HG02981 (cell line): ENCODE measurements around the gene SCN3A.

ENCODE experiments used
- ATAC-seq: cut with Tn5 transposase; IDR thresholded peaks from one replicate; pipeline ENCODE4 v1.9.1; 2021; ENCODE audit warnings: mild to moderate bottlenecking, moderate library complexity; ENCODE audit not compliant: unreplicated experiment

The SCN3A gene

GRCh38 chr2:165192729-165193128 is 11.1 kb downstream of the SCN3A start:
- peak; percentile 40 for ATAC-seq

DNA sequence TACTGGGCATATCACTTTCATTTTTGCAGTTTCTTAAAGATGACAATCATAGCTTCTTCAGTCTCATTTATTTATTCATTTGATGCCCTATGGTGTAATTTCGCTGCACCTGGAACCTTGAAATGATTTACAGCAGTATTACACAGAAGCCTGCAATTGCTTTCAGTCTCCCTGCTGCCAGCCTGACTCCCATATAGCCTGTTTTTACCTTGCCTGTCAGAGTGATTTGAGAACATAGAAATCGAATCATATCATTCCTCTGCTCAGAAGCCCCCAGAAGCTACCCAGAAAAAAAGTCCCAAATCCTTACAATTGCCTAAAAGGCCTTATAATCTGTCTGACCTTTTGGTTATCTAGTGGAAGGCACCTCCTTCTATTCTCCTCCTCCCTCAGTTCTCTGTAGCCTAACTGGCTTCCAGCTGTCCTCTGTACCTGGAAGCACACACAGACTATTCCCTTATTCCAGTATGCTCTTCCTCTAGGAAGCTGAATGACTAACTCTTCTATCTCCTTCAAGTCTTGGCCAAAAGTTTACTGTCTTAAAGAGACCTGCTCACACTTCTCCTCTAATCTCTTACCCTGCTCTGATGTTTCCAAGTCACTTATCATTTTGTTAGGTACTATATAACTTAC is 12.6 kb downstream of the SCN3A start:
- ATAC-seq, result no peak

- ATAC-seq, result no peak
Measured at GRCh38 chr2:165185633-165186032, 18.2 kb downstream of the SCN3A start.

GRCh38 chr2:165182029-165182428 is 21.8 kb downstream of the SCN3A start:
- ATAC-seq, result no peak

- ATAC-seq, result no peak
Measured at GRCh38 chr2:165176780-165177179, 27.1 kb downstream of the SCN3A start.

DNA sequence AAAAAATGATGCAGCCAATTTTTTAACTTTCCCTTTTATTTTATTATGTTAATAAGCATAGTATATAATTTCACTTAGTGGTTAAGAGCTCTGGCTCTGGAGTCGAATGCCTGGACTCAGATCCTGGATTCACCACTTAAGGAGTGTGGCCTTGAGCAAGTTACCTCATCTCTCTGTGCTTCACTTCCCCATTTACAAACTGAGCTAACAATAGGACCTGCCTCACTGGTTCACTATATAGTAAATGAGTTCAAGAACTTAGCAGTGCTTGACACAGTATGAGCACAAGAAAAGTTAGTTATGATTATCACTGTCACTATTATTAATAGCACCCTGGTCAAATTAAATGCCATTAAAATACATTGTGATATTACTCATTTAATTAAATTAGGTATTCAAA is 30.6 kb downstream of the SCN3A start:
- ATAC-seq, result peak; percentile 65

DNA sequence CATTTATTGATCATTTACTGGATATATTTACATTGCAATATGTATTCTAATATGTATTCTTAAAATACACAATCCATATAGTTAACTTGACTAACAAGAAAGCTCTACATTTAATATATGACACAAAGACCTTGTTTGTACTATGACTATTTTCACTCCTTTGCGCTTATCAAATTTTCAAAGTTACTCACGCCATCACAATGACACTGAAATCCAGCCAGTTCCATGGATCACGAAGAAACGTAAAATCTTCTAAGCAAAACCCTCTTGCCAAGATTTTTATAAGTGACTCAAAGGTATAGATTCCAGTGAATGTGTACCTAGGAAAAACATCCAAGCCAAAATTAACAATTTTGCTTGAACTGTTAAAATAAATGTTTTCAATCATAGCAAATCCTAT is 39.6 kb downstream of the SCN3A start:
- no peak for ATAC-seq

DNA sequence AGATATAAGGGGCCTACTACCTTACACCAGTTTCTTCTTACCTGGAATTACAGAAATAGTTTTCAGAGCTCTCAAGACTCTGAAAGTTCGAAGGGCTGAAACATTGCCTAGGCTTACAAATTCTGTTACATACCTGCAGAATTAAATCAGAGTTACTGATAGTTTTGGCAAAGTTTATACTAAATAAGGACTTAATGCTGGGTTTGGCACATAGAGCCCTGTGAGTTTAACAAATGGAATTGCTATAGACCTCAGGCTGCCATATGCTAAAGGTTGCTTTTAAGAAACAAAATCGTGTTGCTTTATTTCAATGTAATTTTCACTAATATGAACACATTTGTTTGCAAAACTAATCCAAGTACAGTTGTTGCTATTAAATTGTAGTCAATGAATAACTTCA is 40.1 kb downstream of the SCN3A start:
- ATAC-seq, result no peak

DNA sequence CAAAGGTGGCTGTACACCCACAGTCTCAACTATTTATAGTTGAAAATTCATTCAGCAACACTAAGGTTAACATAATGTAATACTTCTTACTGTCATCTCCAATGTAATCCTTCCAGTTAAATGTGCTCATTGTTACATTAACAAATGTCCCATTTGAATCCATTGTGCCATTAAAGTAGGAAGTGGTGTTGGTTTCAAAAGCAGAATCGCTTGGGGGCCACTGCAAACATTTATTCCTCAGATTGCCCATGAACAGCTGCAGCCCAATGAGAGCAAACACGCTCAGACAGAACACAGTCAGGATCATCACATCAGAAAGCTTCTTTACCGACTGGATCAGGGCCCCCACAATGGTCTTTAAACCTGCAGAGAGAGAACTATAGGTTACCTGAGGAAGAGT is 41.4 kb downstream of the SCN3A start:
- no peak for ATAC-seq

- no peak for ATAC-seq
Measured at GRCh38 chr2:165161510-165161909, 42.3 kb downstream of the SCN3A start.

GRCh38 chr2:165157160-165157559 is 46.7 kb downstream of the SCN3A start:
- ATAC-seq, result no peak

- no peak for ATAC-seq
Measured at GRCh38 chr2:165155152-165155551, 48.7 kb downstream of the SCN3A start.

DNA sequence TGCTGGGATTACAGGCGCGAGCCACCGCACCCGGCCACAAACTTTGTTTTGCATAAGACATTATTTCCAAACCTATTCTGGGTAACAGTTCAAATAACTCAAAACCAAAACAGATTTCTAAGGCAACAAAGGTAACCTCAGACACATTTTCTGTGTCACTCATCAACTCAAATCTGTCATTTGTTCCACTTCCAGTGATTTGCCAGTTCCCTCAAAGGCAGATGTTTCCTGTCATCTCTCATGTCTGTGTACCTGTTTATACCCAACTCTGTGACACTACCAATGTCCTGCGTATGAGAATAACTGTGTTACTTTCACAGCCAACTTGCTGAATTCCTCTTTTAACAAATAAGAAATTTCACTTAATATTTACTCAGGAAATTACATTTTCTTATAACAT is 54.4 kb downstream of the SCN3A start:
- ATAC-seq, result peak; percentile 85

- ATAC-seq, result no peak
Measured at GRCh38 chr2:165147186-165148045, 56.4 kb downstream of the SCN3A start.

GRCh38 chr2:165144315-165144714 is 59.5 kb downstream of the SCN3A start:
- ATAC-seq, result peak; percentile 47

DNA sequence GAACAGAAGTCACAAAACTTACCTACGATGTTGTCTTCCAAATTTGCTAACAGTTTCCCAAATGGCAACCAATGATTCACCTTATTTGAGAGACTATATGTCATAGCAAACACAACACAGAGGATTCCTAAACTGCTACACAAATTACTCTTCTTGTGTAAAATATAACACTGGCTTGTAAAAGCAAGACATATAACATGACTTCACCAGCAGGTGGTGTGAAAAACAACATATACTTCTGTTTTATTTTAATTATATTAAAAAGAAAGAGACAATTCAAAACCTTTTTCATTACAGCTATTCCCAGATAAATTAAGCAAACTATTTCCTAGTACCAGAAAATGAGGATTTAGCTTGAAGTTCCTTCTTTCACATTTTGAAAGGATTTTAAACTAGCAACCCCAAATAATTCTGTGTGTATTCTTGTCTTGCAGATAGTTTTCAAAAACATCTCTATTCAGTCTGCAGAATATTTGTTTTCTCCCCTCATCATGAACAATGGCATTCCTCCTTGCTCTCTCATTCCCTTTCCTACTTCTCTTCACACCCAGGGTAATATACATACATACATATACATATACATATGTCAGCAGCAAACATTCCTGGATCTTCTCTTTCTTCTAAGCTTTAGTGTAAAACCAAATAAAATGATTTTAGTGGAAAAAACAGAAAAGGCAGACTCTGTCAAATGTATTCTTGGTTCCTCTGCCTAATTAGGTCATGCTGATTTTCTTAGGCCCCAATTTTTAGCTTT is 62.1 kb downstream of the SCN3A start:
- ATAC-seq, result no peak

- no peak for ATAC-seq
Measured at GRCh38 chr2:165126244-165126643, 77.6 kb downstream of the SCN3A start.

DNA sequence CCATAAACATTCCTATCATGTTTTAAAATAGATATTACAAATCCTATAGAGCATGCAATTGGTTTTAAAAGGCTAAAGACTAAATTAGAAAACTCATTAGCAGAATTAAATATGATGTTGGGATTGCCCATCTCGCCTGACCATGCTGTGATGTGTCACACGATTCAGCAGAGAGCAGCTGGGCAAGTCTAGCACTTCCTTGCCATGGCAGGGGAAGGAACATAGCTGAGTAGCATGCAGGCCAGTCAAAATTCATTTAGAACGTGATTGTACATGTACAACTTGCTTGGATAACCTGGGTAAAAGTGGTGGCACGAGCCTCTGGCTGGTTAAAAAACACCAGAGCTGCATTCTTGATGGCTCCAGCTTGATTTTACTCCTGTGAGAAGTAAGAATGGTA is 81.3 kb downstream of the SCN3A start:
- no peak for ATAC-seq

GRCh38 chr2:165120740-165121467 is 82.9 kb downstream of the SCN3A start:
- no peak for ATAC-seq

DNA sequence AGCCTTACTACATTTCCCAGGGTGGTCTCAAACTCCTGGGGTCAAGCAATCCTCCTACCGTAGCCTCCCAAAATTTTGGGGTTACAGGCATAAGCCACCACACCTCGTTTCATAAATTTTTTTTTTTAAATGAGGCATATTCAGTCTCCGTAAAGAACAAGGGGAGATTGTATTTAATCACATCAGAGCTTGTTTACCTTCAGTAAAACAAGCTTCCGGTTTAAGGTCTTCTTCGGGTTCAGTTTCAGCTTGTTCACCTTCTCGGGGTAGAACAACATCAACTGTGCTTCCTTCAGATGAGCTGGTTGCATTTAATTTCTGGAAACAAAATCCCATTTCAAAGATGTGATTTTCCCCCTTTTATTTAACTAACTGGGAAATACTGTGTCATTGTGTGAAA is 88.6 kb downstream of the SCN3A start:
- ATAC-seq, result no peak

DNA sequence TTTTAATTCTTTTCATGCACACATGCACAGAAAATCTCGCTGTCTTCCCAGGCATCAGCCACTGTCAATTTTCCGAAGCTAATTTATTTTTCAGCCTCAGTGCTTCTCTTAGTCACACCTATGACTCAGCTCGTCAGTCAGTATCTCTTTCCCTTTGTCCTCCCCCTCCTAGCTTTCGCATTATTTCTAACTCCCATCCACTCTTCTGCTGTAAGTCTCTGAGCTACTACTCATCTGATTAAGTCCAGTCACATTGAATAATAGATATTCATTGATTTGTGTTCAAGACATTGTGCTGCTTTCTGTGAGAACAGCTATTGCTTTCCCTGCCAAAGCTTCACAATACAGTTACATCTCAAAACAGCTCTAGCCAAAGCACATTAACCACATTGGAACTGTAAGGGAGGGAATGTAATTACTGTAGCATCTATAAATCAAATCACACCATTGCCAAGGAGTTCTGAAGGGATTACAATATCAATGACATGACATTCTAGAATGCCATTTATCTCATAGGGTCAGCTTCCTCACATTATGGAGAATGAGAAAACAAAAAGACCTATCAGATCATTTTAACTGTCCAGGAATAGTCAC is 89.4 kb downstream of the SCN3A start:
- ATAC-seq, result no peak
